Fibroblast of villous mesenchyme (primary cell): ENCODE data around the gene TMEM236. TPM values are rescaled to one million over a fixed set of nuclear protein-coding genes. Genes with fewer than 3 reads are reported as not detected.

Experiments
- DNase-seq: peaks from one replicate; pipeline ENCODE4 v3.0.0-alpha.2; 2010; ENCODE audit warnings: low read depth
- H3K4me3 ChIP-seq: 2 replicates; pipeline ENCODE4 v1.5.1; 2011; ENCODE audit warnings: low read depth, mild to moderate bottlenecking, low read length
- CTCF ChIP-seq: IDR thresholded peaks from 2 replicates; pipeline ENCODE4 v1.5.1; 2012; ENCODE audit warnings: low read depth, mild to moderate bottlenecking, low read length; ENCODE audit not compliant: insufficient read depth
- total RNA-seq: library from RNA; depleted of rRNA; stranded (reverse); fragments of >200 nt; gene quantifications from 2 replicates; pipeline ENCODE4 v1.2.3, GENCODE V29; 2012

Gene TMEM236
- total RNA-seq, 1 donor: under 0.01 TPM

- DNase-seq: no peak
- no peak for TF ChIP-seq CTCF
- H3K4me3 ChIP-seq: no peak overlapping the region
These were observed 17.0 kb downstream of the TMEM236 start for GRCh38 chr10:17768957-17769356.

DNA sequence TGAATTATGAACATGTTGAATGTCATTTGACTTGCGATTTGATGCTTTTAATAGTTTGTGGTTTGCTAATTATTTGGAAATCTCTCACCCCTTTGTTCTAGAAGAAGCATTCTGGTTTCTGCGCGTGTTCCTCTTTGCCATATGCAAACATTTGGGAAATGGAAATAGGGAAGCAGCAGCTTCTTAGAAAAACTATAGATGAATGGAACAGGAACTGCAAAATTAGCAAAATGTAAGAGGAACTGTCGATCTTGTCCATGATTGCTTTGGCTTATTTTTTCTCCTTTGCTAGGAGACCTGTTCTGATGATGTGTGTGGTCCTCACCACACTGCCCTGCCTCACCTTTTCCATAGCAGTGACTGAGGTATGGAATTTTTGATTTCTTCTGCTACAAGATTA lies 19.0 kb downstream of the TMEM236 start:
- H3K4me3 ChIP-seq: no peak overlapping the region
- no peak for TF ChIP-seq CTCF
- no peak for DNase-seq

- H3K4me3 ChIP-seq: no peak overlapping the region
- no peak for TF ChIP-seq CTCF
- no peak for DNase-seq
These were observed 27.8 kb downstream of the TMEM236 start for GRCh38 chr10:17779784-17780183.

DNA sequence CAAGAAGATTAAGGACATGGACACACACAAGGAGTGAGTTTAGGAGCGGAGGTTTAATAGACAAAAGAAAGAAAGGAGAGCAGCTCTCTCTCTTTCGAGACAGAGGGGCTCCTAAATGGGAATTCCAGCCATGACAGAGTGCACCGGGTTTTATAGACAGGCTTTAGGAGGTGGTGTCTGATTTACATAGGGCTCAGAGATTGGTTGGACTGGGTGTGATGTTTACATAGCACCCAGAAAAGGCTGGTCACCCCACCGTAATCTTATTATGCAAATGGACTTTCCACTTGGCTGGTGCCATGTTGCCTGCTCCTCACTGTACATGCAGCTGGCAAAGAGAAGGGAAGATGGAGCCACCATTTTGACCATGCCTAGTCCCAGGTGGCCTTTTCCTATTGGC lies 28.7 kb downstream of the TMEM236 start:
- no peak for DNase-seq
- TF ChIP-seq CTCF: no peak
- H3K4me3 ChIP-seq: no peak overlapping the region

- TF ChIP-seq CTCF: no peak
- no peak overlapping the region for H3K4me3 ChIP-seq
- DNase-seq: no peak
These were observed 29.9 kb downstream of the TMEM236 start for GRCh38 chr10:17781856-17782255.

DNA sequence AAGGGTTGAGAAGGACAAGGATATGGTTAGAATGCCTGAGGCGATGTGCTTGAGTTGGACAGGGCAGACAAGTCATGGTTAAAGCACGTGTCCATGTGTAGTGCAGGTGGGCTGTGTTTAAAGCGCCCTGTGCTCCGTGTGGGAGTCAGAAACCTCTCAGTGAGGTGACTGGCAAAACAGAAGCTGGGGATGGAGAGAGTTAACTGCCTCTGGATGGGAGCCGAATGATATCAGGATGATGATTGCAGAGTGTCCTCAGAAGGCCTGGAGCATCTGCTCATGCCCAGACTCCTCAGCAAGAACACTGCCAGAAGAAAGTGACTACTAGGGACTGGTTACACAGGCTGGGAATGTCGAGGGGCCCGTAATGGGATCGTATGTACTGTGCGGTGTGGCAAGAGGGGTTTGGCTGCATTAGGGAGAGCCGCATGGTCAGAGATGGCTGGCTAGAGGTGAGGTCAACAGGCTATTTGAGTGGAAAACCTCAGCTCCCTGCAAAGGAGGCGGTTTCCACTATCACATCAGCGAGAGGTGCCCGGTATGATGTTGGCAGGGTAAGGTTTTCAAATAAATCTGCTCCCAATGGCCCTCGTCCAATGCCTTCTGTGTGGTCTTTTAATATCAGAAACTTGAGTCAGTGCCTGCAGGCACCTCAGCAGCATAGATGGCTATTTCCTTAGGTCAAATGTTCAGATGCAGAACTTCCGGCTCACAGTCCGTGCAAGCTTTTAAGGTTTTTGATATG lies 31.1 kb downstream of the TMEM236 start:
- no peak for TF ChIP-seq CTCF
- no peak overlapping the region for H3K4me3 ChIP-seq
- DNase-seq: no peak

DNA sequence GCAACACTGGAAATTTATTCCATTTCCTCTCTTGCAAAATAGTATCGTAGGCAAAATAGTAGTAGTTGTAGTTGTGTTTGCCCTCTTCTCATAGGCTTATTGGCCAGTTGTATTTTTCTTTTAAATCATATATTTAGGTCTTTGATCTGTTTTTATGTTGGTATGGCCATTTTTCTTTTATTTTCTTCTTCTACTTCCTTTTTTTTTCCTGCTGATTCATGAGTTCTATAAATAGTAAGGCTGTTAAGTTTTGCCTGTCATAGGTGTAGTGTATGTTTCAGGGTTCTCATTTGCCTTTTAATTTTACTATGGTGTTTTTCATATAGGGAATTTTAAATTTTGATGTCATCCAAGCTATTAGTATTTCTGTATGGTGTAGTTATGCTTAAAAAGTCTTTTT lies 31.8 kb downstream of the TMEM236 start:
- TF ChIP-seq CTCF: no peak
- H3K4me3 ChIP-seq: no peak overlapping the region

More for the DNA sequence above, 31.8 kb downstream of the TMEM236 start:
- no peak for DNase-seq
